Breast epithelium (tissue), 4 donors: Measurements from ENCODE around the gene ADAMTS17. TPM values are rescaled to one million over a fixed set of nuclear protein-coding genes. Genes with fewer than 3 reads are reported as not detected.

ENCODE experiments used
- DNase-seq, 2 donors: peaks; one replicate each; pipeline ENCODE4 v3.0.0-alpha.2; 2019; ENCODE audit warnings: low spot score in 2 of 2
- H3K27ac ChIP-seq, 2 donors: fragments of 200-600 bp; sonication (generic) in 1 of 2; one replicate each; pipeline ENCODE4 v1.5.1; 2016 to 2019; ENCODE audit warnings: mild to moderate bottlenecking in 1 of 2
- H3K27me3 ChIP-seq, 2 donors: fragments of 200-600 bp; sonication (generic) in 1 of 2; one replicate each; pipeline versions ENCODE4 v1.5.1 to v1.6.0; 2017 to 2019; ENCODE audit warnings: control low read depth in 1 of 2, mild to moderate bottlenecking in 1 of 2
- H3K36me3 ChIP-seq: fragments of 200-600 bp; one replicate; pipeline ENCODE4 v1.5.1; 2019
- H3K4me1 ChIP-seq, 2 donors: fragments of 200-600 bp; sonication (generic); one replicate each; pipeline ENCODE4 v1.5.1; 2016 to 2019; ENCODE audit warnings: control low read depth in 1 of 2
- H3K4me3 ChIP-seq, 3 donors: fragments of 200-600 bp; sonication (generic); 1 replicate in 2 of 3; 2 replicates in 1 of 3; pipeline ENCODE4 v1.5.1; 2016 to 2019; ENCODE audit warnings: mild to moderate bottlenecking in 3 of 3, moderate library complexity in 2 of 3
- H3K9me3 ChIP-seq, 2 donors: fragments of 200-600 bp; sonication (generic) in 1 of 2; one replicate each; pipeline ENCODE4 v1.5.1; 2016 to 2019; ENCODE audit warnings: control low read depth in 1 of 2
- CTCF ChIP-seq, 3 donors: fragments of 450-650 bp; IDR thresholded peaks; one replicate each; pipeline ENCODE4 v1.5.1; 2016 to 2017; ENCODE audit warnings: antibody characterized with exemption in 3 of 3, mild to moderate bottlenecking in 3 of 3, moderate library complexity in 3 of 3
- POLR2A ChIP-seq: fragments of 450-650 bp; IDR thresholded peaks from one replicate; pipeline ENCODE4 v1.6.1; 2016; ENCODE audit warnings: antibody characterized with exemption, mild to moderate bottlenecking, moderate library complexity
- POLR2AphosphoS5 ChIP-seq, 3 donors: sonication (generic); formaldehyde crosslinking; IDR thresholded peaks; one replicate each; pipeline ENCODE4 v1.6.1; 2017; ENCODE audit warnings: antibody characterized with exemption in 3 of 3
- intact Hi-C: fragments of 100-400 bp; cut with DNase I; formaldehyde crosslinking; loops from one replicate; pipeline ENCODE4 v1.15.1; 2023; ENCODE audit warnings: low total_unique reads
- total RNA-seq, 3 donors: library from RNA; depleted of rRNA; stranded (reverse); fragments of >200 nt; gene quantifications; one replicate each; pipeline ENCODE4 v1.1.0, GENCODE V29; 2016

Gene ADAMTS17
- total RNA-seq, 3 donors from 2014 or later = 5.1 to 8.0 (median 5.9) TPM

GRCh38 chr15:100030586-100031229 is 311.1 kb downstream of the ADAMTS17 start:
- Histone ChIP-seq H3K9me3 (no peaks in the 10 kb centered on the region), H3K27ac (no peak overlapping the region), H3K27me3 (no peaks in the 10 kb centered on the region), H3K4me1 (no peaks in the 10 kb centered on the region), H3K4me3 (no peak overlapping the region), H3K36me3 (no peaks in the 10 kb centered on the region)
- TF ChIP-seq POLR2AphosphoS5 (IDR thresholded peaks at IDR 0.05) (no peak), CTCF (IDR thresholded peaks at IDR 0.05) (no peak)
- intact Hi-C loops = no loop called here
- no peak for DNase-seq

- H3K27ac ChIP-seq = no peak overlapping the region
- H3K4me3 ChIP-seq = no peak overlapping the region
- intact Hi-C loops = no loop called here
- no peaks in the 10 kb centered on the region for H3K4me1 ChIP-seq
- TF ChIP-seq POLR2AphosphoS5 (IDR thresholded peaks at IDR 0.05) (no peak), POLR2A (no peak), CTCF (IDR thresholded peaks at IDR 0.05) (no peak)
- no peaks in the 10 kb centered on the region for H3K9me3 ChIP-seq
- H3K36me3 ChIP-seq = no peaks in the 10 kb centered on the region
- no peaks in the 10 kb centered on the region for H3K27me3 ChIP-seq
- DNase-seq = no peak
Measured at GRCh38 chr15:100029868-100030479, 311.8 kb downstream of the ADAMTS17 start.

GRCh38 chr15:100029045-100029444 is 312.7 kb downstream of the ADAMTS17 start:
- Histone ChIP-seq H3K27me3 (no peaks in the 10 kb centered on the region), H3K4me3 (no peak overlapping the region), H3K27ac (no peak overlapping the region), H3K36me3 (no peaks in the 10 kb centered on the region), H3K4me1 (no peaks in the 10 kb centered on the region), H3K9me3 (no peaks in the 10 kb centered on the region)
- intact Hi-C loops = no loop called here
- no peak for DNase-seq
- no peak for TF ChIP-seq POLR2AphosphoS5 (IDR thresholded peaks at IDR 0.05)
- TF ChIP-seq CTCF (IDR thresholded peaks at IDR 0.05) = no peak
- TF ChIP-seq POLR2A = no peak

GRCh38 chr15:100026041-100026440 is 315.7 kb downstream of the ADAMTS17 start:
- Histone ChIP-seq H3K27ac (no peak overlapping the region), H3K4me3 (no peak overlapping the region), H3K4me1 (no peaks in the 10 kb centered on the region), H3K27me3 (no peaks in the 10 kb centered on the region), H3K36me3 (no peaks in the 10 kb centered on the region), H3K9me3 (no peaks in the 10 kb centered on the region)
- DNase-seq = no peak
- intact Hi-C loops = no loop called here
- TF ChIP-seq CTCF (IDR thresholded peaks at IDR 0.05) (no peak), POLR2A (no peak), POLR2AphosphoS5 (IDR thresholded peaks at IDR 0.05) (no peak)

- Histone ChIP-seq H3K4me3 (peak overlapping the region in 1 of 3 donors; percentile 29), H3K27ac (no peak overlapping the region), H3K9me3 (no peaks in the 10 kb centered on the region), H3K27me3 (no peaks in the 10 kb centered on the region), H3K4me1 (no peaks in the 10 kb centered on the region), H3K36me3 (no peaks in the 10 kb centered on the region)
- no peak for TF ChIP-seq POLR2A
- no peak for DNase-seq
- intact Hi-C loops = no loop called here
Measured at GRCh38 chr15:100022806-100023205, 319.0 kb downstream of the ADAMTS17 start.
